GM19468 (cell line): Measurements from ENCODE around the gene LRRK1.

ENCODE experiments used
- ATAC-seq: cut with Tn5 transposase; IDR thresholded peaks from one replicate; pipeline ENCODE4 v1.9.1; 2021; ENCODE audit warnings: mild to moderate bottlenecking, moderate library complexity, moderate number of reproducible peaks; ENCODE audit not compliant: unreplicated experiment; ENCODE audit errors: extremely low read depth

LRRK1 gene

GRCh38 chr15:101050623-101051290 lies 131.6 kb downstream of the LRRK1 start:
- no peak for ATAC-seq

- no peak for ATAC-seq
Measured at GRCh38 chr15:101051291-101052030, 132.3 kb downstream of the LRRK1 start.

GRCh38 chr15:101052031-101052620 lies 133.0 kb downstream of the LRRK1 start:
- no peak for ATAC-seq

GRCh38 chr15:101052681-101053121 lies 133.5 kb downstream of the LRRK1 start:
- no peak for ATAC-seq

- ATAC-seq, result no peak
Measured at GRCh38 chr15:101053261-101053660, 134.1 kb downstream of the LRRK1 start.

- ATAC-seq, result no peak
Measured at GRCh38 chr15:101054116-101054515, 135.0 kb downstream of the LRRK1 start.

- ATAC-seq, result no peak
Measured at GRCh38 chr15:101054991-101055390, 135.8 kb downstream of the LRRK1 start.

GRCh38 chr15:101055411-101055810 lies 136.3 kb downstream of the LRRK1 start:
- ATAC-seq, result no peak

GRCh38 chr15:101056366-101057334 lies 137.5 kb downstream of the LRRK1 start:
- ATAC-seq, result no peak

GRCh38 chr15:101057841-101058407 lies 138.8 kb downstream of the LRRK1 start:
- ATAC-seq, result no peak

- ATAC-seq, result no peak
Measured at GRCh38 chr15:101058735-101059134, 139.6 kb downstream of the LRRK1 start.

- no peak for ATAC-seq
Measured at GRCh38 chr15:101059381-101060341, 140.5 kb downstream of the LRRK1 start.

- no peak for ATAC-seq
Measured at GRCh38 chr15:101060576-101061551, 141.7 kb downstream of the LRRK1 start.

- no peak for ATAC-seq
Measured at GRCh38 chr15:101062063-101062462, 142.9 kb downstream of the LRRK1 start.

GRCh38 chr15:101062471-101063171 lies 143.5 kb downstream of the LRRK1 start:
- ATAC-seq, result no peak

GRCh38 chr15:101063212-101063611 lies 144.1 kb downstream of the LRRK1 start:
- ATAC-seq, result no peak
